Left hindlimb (tissue), 1 donor: Measurements from ENCODE around the gene IQSEC1.

ENCODE experiments used
- DNase-seq: peaks from one replicate; pipeline ENCODE4 v3.0.0-alpha.2; 2018

Gene IQSEC1

GRCh38 chr3:12902181-12902999, 170.8 kb downstream of the IQSEC1 start:
- no peak for DNase-seq

DNA sequence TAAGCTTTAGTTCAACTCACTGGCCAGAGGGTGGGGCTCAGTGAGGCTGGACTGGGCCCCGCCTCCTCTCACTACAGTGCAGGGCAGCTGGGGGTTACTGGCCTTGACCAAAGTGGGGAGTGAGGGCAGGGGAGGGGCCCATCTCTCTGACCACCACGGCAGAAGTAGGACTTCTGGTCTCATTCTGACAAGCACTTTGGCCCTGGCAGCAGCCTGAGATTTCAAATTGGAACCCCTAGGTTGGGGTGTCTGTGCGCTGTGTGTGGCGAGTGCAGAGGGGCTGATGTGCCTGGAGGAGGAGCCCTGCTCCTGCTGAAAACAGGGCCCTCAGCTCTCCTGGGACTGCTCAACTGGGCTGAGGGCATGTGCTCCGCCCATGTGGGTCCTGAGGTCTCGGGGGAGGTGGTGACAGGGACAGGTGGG, 171.6 kb downstream of the IQSEC1 start:
- DNase-seq: no peak

DNA sequence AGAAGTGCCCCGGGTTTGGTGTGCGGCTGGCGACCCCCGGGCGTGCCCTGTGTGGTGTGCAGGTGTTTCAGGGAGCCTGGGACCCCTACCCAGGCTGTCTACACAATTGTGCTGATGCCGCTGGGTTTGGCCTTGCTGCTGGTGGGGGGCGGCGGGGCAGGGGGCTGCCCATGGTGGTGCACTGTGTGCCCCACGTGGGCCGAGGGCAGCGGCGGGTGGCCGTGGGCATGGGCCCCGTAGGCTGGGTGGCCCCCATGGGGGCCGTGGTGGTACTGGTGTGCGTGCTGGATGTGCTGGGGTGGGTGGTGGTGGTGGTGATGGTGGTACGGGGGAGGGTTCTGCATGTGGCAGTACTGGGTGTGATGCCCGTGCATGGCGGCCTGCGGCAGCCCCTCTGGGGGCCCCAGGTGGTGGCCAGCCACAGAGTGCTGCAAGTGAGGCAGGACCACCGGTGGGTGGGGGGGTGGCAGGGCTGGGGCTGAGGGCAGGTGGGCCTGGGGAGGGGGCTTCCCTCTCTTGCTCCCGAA, 172.3 kb downstream of the IQSEC1 start:
- no peak for DNase-seq

DNA sequence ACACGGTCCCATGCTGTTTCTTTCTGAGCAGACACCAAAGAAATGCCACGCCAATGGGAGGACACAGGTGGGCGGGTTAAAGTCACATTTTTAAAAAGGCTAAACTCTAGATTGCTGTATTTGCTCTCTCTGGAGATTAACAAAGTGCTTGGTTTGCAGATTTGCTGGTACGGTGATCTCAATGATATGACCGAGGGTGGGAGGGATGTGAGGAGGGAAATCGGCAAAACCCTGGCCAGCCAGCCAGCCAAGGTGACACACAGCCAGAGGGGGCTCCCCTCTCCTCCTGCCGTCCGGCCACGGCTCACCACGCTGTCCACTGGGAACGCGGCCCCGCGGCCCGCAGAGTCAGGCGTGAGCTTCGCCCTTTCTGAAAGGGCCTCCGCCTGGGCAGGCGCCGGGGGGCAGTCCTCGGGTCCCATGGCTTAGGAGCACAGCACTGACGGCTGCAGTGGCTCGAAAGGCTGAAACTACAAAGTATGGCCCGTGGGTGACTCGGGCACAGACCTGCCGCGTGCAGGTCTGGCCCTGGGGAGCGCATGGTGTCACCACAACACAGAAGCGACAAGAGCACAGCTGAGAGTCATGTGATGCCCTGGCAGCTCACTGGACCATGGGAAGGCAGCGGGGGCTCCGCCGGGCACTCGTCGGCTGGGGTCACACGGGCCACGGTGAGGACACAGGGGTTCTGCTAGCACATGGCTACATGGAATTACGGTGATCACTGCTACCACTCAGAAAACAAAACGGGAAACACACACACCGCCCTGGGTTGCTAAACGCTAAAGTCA, 174.1 kb downstream of the IQSEC1 start:
- no peak for DNase-seq

- DNase-seq: no peak
Observed at GRCh38 chr3:12898290-12898964, 174.8 kb downstream of the IQSEC1 start.

DNA sequence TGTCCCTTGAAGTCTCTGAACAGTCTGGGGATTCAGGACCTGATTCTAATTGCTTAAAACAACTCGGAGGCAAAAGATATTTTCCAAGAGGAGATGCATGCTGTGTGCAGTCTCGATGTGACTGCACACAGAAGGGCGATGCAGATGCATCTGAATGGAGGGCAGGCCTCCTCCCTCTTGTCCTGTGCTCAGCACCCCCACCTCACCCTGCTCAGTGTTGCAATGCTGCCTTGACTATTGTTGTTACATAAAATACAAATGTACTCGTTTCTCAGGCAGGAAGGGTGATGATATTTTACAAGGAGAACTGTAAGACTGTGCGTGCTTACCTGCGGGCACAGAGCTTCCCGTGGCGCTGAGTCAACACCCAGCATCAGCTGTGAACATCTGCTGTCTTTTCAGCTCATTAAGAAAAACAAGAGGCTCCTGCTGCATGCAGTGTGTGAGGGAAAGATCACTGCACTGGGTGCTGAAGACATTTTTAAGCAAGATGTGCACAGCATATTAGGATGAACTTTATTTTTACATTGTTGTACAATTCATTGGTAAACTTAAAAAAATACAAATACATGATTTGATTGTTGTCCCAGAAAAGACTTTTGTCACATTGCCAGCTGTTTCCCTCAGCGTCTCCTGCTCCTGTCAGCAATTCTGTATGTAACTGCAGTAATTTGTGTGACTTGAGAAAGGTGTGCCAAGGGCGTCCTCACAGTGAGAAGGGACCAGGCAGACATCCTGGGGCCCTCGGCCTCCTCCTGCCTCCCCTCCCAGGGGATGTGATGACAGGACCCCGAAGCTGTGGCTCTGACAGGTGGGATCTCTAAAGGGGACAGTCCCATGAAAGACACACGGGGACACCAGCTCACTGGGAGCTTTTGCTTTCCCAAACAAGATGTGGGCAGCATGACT, 175.6 kb downstream of the IQSEC1 start:
- DNase-seq: no peak

DNA sequence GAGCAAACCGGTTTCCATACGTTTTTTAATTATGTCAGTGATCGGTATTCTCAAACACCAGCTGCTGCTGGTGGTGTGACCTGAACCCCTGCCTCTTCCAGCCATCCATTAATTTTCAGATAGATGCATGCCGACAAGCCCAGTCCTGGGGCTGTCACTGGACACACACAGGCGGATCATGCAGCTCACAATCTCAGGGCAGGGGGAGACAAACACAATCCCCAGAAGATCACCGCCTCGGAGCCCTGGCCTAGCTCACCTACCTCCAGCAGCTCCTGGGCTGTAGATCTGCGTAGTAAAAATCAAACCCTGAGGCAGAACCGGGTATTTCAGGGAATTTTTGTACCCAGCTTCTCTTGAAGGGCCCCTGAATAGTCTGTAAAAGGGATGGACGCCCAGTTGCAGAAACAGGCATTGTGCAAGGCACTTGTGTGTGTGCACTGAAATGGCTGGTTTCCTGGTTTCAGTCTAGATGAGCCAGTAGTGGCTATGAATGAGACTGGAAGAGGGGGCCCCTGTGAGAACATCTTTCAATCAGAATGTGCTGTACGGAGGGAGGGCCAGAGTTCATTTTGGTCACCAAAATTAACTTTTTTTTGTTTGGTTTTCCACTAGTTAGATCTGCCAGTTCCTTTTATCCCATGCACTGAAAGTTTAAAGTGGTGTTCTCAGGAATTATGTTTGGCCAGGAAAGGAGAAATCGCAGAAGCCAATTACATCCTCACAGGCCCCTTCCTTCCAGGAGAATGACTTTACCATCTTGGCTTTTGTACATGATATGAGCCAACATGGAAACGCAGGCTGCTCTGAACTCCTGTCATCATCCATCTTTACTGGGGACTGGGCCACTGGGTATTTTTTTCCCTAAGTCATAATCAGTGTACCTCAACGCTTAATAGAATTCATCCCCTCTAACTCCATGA, 176.9 kb downstream of the IQSEC1 start:
- DNase-seq: no peak

DNA sequence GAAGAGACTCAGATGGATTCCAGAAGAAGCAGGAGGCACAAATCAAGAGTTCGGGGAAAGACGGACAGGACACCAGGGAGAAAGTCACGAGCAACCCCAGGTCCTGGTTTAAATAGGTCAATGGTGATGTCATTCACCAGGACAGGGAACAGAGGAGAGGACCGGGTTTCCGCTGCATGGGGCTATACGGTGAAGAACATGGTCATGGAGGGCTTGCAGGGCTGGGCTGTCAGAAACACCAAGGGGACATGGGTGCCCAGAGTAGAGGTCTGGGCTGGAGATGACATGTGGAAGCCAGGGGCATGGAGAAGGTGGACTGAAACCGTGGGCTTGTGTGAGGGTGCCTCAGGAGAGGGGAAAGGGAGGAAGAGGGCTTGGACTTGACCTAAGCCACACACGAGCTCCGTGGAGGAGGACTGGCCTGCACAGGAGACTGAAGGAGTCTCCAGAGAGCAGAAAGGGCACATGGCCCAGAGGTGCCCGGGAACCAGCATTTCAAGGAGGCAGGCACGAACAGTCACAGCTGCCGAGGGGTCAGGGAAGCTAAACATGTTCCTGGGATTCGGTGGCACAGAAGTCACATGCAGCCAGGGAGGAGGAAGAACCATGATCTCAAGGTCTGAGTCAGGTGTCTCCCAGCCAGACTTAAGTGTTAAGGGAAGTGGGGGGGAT, 177.7 kb downstream of the IQSEC1 start:
- DNase-seq: no peak

- no peak for DNase-seq
Observed at GRCh38 chr3:12894629-12895028, 178.6 kb downstream of the IQSEC1 start.

- DNase-seq: no peak
Observed at GRCh38 chr3:12893852-12894251, 179.4 kb downstream of the IQSEC1 start.

DNA sequence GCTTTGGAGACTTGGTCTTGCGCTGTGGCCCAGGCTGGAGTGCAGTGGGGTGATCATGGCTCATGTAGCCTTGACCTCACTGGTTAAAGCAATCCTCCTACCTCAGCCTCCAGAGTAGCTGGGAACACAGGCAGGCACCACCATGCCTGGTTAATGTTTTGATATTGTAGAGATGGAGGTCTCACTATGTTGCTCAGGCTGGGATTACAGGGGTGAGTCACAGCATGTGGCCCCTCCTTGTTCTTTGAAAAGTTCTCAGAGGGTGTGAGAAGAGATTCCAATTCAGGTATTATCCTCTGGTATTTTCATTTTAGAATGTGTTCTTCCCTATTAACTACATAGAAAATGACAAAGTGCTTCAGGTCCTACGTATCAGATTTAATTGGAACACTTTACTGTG, 180.0 kb downstream of the IQSEC1 start:
- DNase-seq: no peak

- no peak for DNase-seq
Observed at GRCh38 chr3:12892840-12893189, 180.4 kb downstream of the IQSEC1 start.

DNA sequence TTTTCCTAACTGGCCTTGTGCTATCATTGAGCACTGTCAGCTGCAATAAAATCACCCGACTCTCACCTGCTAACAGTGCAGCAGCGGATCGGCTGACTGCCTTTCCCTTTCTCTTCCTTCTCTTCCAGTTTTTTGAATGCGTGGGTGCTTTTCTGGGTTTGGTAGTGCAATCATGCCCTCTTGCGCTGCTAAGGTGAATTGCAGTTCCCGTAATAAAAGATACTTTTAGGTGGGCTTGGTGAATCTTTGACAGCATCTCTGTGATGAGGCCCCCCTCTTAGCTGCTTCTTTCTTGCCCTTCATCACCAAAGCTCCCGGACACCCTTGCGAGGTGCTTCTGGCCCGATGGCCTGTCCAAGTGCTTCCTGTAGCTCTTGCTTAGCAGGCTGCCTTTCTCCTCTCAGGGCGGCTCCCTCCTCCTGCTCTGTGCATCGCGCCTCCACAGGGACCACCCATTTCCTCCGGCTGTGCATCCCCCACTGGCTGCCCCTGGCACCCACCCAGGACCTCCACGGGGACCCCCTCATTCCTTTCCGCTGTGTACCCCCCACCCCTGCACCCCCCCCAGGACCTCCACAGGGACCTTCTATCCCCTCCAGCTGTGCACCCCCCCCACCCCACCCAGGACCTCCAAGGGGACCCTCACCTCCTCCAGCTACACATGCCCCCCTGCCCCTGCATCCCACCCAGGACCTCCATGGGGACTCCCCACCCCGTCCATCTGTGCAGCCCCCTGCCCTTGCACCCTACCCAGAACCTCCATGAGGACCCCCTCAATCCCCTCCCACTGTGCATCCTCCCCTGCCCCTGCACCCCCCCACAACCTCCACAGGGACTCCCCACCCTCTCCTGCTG, 181.0 kb downstream of the IQSEC1 start:
- no peak for DNase-seq

- DNase-seq: no peak
Observed at GRCh38 chr3:12891391-12891984, 181.7 kb downstream of the IQSEC1 start.

DNA sequence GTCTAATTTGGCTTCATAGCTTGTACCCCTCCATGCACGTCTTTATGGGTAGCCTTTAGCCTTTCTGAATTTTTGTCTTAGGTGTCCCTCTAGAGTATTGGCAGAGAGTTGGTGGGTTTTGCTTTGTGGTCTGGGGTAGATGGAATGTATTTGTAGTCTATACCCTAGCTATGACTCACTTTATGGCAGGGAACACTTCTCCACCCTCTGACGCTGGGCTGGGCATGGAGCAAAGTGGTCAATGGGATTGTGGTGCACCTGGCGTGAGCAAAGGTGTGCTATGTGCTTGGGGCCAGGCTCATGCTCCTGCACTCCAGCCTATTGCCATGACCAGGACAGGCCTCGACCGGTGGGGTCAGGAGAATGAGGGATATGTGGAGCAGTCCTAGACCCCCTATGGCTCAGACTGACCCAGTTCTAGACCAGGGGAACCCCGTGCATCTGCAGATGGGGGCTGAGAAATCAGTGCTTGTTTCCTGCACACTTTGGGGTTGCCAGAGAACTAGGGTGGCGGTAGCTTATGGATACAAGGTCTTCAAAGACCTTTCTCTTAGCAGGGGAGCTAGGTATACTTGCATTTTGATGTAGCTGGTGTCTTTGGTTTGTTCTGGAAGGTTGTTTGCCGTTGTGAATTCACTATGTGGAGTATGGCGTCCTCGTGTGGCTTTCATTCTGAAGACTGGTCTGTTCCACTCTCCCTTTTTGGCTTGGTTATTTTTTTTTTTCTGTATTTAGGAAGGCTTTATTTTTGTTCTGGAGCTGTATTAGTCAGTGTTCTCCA, 182.4 kb downstream of the IQSEC1 start:
- DNase-seq: no peak

DNA sequence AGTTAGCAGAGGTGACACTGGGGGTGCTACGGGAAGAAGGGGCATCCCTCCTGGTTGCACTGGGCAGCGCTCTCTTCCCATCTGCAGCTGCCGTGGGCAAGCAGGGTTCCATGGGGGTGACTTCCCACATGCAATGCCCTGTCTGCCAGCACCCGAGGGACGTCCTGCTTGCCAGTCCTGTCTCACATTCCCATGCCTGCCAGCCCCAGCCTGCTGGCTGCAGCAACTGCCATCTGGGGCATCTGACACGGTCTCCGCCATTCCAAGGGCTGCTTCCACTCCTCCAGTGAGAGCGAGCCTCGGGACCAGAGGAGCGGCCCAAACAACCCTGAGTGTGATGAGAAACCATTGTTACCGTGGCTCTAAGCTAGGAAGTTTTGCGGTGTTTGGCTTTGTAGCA, 186.5 kb downstream of the IQSEC1 start:
- DNase-seq: no peak

GRCh38 chr3:12886106-12886679, 187.0 kb downstream of the IQSEC1 start:
- DNase-seq: no peak

GRCh38 chr3:12885583-12885930, 187.7 kb downstream of the IQSEC1 start:
- no peak for DNase-seq
